Peyer's patch (tissue), 4 donors: ENCODE results near the gene PABPN1L. TPM values are rescaled to one million over a fixed set of nuclear protein-coding genes. Genes with fewer than 3 reads are reported as not detected.

Experiments used
- DNase-seq, 3 donors: peaks; one replicate each; pipeline ENCODE4 v3.0.0-alpha.2; 2017 to 2019
- H3K27ac ChIP-seq, 4 donors: fragments of 200-600 bp; sonication (generic); one replicate each; pipeline ENCODE4 v1.5.1; 2016 to 2019
- H3K27me3 ChIP-seq, 2 donors: fragments of 200-600 bp; sonication (generic); one replicate each; pipeline ENCODE4 v1.5.1; 2019
- H3K36me3 ChIP-seq, 3 donors: fragments of 200-600 bp; sonication (generic); one replicate each; pipeline ENCODE4 v1.5.1; 2016 to 2019
- H3K4me1 ChIP-seq, 4 donors: fragments of 200-600 bp; sonication (generic); one replicate each; pipeline ENCODE4 v1.5.1; 2016 to 2019
- H3K4me3 ChIP-seq, 4 donors: fragments of 200-600 bp; sonication (generic); 1 replicate in 3 of 4; 2 replicates in 1 of 4; pipeline ENCODE4 v1.5.1; 2016 to 2019; ENCODE audit warnings: mild to moderate bottlenecking in 1 of 4
- H3K9me3 ChIP-seq, 4 donors: fragments of 200-600 bp; sonication (generic); one replicate each; pipeline ENCODE4 v1.5.1; 2016 to 2019; ENCODE audit warnings: mild to moderate bottlenecking in 1 of 4
- POLR2A ChIP-seq, 2 donors: fragments of 450-650 bp; IDR thresholded peaks; one replicate each; pipeline ENCODE4 v1.5.1; 2017; ENCODE audit warnings: antibody characterized with exemption in 2 of 2, mild to moderate bottlenecking in 2 of 2, moderate library complexity in 2 of 2
- total RNA-seq, 4 donors: library from RNA; depleted of rRNA; stranded (reverse); fragments of >200 nt; gene quantifications; one replicate each; pipeline ENCODE4 v1.1.0, GENCODE V29; 2016
- TF ChIP-seq, protein P1 (sequence below), 6 experiments: fragments of 450-650 bp in 4 of 6; fragments of 200-600 bp in 2 of 6; sonication (generic) in 1 of 6; IDR thresholded peaks; one replicate each; pipeline ENCODE4 v1.5.1; 2017 to 2019; ENCODE audit warnings: antibody characterized with exemption in 6 of 6, mild to moderate bottlenecking in 3 of 6, moderate library complexity in 1 of 6

The PABPN1L gene, protein sequence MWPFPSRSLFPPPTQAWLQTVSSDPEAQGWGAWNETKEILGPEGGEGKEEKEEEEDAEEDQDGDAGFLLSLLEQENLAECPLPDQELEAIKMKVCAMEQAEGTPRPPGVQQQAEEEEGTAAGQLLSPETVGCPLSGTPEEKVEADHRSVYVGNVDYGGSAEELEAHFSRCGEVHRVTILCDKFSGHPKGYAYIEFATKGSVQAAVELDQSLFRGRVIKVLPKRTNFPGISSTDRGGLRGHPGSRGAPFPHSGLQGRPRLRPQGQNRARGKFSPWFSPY
- not detected for total RNA-seq

DNA sequence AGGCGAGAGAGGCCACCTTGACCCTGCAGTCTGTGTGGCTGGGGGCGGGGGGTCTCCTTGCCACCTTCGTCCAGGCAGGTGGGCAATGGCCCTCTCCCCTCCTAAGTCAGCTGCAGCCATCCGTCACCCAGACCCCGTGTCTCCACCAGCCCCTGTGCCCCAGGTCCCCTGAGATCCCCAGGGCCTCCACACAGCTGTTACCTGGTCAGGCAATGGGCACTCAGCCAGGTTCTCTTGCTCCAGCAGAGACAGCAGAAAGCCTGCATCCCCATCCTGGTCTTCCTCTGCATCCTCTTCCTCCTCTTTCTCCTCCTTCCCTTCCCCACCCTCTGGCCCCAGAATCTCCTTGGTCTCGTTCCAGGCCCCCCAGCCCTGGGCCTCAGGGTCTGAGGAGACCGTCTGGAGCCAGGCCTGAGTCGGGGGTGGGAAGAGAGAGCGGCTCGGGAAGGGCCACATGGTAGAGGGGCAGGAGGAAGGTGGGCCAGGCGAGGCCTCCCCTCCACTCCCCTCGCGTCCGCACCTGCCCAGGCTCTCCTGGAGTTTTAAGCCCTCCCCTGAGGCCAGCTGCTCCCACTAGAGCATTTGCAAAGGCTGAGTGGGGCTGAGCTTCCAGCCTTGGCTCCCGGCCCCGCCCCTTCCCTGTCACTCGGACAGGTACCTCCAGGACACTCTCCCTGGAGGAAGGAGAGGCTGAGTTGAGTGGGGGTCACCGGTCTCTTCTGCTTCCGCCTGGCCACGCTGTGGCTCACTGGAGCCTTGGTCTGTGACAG, at the start of gene PABPN1L:
Gene PABPN1L (minus strand): TSS at position 510 of the 770 bp plus-strand sequence. CDS start 54 bp downstream, at position 456.
- no peak for DNase-seq
- Histone ChIP-seq H3K27ac (no peak within 1 kb of the TSS), H3K36me3 (peaks cover 0 to 14% (median 0%) of the 10 kb centered on the region in 3 donors), H3K4me1 (peaks cover 0 to 5% (median 2%) of the 10 kb centered on the region in 4 donors), H3K4me3 (no peak within 1 kb of the TSS), H3K9me3 (no peaks in the 10 kb centered on the region), H3K27me3 (no peaks in the 10 kb centered on the region)
- TF ChIP-seq, protein P1, sequence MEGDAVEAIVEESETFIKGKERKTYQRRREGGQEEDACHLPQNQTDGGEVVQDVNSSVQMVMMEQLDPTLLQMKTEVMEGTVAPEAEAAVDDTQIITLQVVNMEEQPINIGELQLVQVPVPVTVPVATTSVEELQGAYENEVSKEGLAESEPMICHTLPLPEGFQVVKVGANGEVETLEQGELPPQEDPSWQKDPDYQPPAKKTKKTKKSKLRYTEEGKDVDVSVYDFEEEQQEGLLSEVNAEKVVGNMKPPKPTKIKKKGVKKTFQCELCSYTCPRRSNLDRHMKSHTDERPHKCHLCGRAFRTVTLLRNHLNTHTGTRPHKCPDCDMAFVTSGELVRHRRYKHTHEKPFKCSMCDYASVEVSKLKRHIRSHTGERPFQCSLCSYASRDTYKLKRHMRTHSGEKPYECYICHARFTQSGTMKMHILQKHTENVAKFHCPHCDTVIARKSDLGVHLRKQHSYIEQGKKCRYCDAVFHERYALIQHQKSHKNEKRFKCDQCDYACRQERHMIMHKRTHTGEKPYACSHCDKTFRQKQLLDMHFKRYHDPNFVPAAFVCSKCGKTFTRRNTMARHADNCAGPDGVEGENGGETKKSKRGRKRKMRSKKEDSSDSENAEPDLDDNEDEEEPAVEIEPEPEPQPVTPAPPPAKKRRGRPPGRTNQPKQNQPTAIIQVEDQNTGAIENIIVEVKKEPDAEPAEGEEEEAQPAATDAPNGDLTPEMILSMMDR (IDR thresholded peaks at IDR 0.05): no peak
- no peak for TF ChIP-seq POLR2A (IDR thresholded peaks at IDR 0.05)

DNA sequence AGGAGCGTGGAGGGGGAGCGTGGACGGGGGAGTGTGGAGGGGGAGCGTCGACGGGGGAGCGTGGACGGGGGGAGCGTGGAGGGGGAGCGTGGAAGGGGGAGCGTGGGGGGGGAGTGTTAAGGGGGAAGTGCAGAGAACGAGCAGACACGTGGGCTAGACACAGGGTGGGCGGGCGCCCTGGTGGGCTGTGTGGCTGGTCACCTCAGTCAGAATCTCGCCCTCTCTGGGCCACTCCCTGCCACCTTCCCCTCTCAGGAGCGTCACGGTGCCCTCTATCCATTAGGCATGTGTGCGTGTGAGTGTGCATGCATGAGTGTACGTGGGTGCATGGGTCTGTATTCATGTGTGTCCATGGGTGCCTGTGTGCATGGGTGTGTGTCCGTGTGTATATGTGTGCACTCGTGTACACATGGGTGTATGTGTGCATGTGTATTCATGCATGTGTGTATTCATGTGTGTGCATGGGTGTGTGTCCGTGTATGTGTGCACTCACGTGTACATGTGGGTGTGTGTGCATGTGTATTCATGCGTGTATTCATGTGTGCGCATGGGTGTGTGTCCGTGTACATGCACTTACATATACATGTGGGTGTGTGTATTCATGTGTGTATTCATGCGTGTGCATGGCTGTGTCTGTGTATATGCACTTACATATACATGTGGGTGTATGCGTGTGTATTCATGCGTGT, 49.3 kb upstream of the PABPN1L start:
- TF ChIP-seq, protein P1 (IDR thresholded peaks at IDR 0.05): no peak
- no peak for TF ChIP-seq POLR2A (IDR thresholded peaks at IDR 0.05)
- Histone ChIP-seq H3K4me1 (peaks cover 0 to 10% (median 5%) of the 10 kb centered on the region in 4 donors), H3K27ac (no peak overlapping the region), H3K36me3 (no peaks in the 10 kb centered on the region), H3K27me3 (no peaks in the 10 kb centered on the region), H3K9me3 (no peaks in the 10 kb centered on the region), H3K4me3 (no peak overlapping the region)
- no peak for DNase-seq

DNA sequence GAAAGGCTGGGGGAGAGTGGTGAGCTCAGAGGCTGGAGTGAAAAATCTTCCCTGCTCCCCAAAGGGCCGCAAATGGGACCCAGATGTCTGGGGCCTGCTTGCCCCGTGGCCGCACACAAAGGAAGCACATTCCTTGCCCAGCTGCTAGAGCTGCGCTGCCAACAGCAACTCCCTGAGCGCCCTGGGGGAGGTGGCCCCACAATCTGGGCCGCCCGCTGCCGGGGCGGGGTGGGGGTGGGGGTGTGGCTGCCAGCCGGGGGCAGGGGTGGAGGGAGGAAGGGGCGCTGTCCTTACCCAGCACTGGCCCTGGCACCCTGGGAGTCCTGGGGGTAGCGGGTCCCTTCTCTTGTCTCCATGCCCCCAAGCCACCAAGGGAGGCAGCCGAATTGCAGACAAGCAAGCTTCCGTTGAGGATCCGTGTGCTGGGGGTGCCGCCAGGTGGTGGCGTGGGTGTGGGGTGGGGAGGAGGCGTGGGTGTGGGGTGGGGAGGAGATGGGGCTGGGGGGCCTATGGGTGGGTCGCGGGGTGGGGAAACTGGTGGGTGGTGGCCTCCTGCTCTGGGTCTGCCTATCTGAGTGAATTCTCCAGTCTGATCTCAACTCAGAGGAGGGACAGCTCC, 48.4 kb upstream of the PABPN1L start:
- Histone ChIP-seq H3K4me1 (peaks cover 0 to 7% (median 1%) of the 10 kb centered on the region in 4 donors), H3K4me3 (no peak overlapping the region), H3K27ac (no peak overlapping the region), H3K36me3 (no peaks in the 10 kb centered on the region), H3K9me3 (no peaks in the 10 kb centered on the region), H3K27me3 (no peaks in the 10 kb centered on the region)
- TF ChIP-seq POLR2A (IDR thresholded peaks at IDR 0.05): no peak
- TF ChIP-seq, protein P1 (IDR thresholded peaks at IDR 0.05): no peak
- no peak for DNase-seq

DNA sequence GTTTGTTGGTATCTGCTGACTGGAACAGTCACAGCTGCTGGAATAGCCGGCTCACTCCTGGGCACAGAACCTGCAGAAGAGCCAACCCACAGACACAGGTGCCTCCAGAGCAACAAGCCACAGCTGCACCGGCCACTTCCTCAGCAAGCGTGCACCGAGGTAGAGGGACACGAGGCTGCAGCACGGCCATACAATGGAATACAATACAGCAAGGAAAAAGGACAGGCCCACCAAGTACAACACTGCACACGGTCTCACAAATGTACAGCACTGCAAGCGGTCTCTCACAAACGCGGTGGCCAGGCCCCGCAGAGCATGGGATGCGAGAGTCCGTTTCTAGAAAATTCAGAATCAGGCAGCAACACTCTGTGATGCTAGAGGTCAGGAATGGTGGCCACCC, 47.4 kb upstream of the PABPN1L start:
- Histone ChIP-seq H3K4me3 (no peak overlapping the region), H3K36me3 (no peaks in the 10 kb centered on the region), H3K27ac (no peak overlapping the region), H3K9me3 (no peaks in the 10 kb centered on the region), H3K4me1 (peaks cover 0 to 7% (median 1%) of the 10 kb centered on the region in 4 donors), H3K27me3 (no peaks in the 10 kb centered on the region)
- no peak for DNase-seq
- TF ChIP-seq, protein P1 (IDR thresholded peaks at IDR 0.05): no peak
- TF ChIP-seq POLR2A (IDR thresholded peaks at IDR 0.05): no peak

DNA sequence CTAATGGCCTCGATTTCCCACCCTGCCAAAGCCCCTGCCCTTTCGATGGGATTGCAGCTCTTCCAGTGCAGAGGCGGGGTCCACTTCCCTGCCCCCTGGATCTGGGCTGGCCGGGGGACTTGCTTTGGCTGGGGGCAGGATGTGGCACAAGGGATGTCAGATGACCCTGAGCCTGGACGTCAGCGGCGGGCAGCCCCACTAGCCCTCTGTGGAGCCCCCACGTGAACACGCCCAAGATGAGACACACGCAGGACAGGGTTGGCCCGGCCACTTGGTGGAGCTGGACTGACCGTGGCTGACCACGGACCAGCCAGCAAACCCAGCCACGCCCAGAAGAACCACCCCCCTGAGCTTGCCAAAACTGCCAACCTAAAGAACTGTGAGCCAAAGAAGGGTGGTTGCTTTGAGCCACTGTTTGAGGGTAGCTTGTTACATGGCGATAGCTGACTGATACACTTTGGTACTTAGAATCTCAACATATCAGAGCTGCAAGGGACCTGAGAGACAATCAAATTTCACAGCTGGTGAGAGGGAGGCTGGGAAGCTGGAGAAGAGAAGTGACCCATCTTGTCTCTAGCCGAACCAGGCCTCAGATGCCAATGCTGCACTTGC, 46.6 kb upstream of the PABPN1L start:
- TF ChIP-seq POLR2A (IDR thresholded peaks at IDR 0.05): no peak
- TF ChIP-seq, protein P1 (IDR thresholded peaks at IDR 0.05): no peak
- Histone ChIP-seq H3K27ac (no peak overlapping the region), H3K36me3 (no peaks in the 10 kb centered on the region), H3K27me3 (no peaks in the 10 kb centered on the region), H3K4me1 (peaks cover 0 to 7% (median 1%) of the 10 kb centered on the region in 4 donors), H3K9me3 (no peaks in the 10 kb centered on the region), H3K4me3 (no peak overlapping the region)
- no peak for DNase-seq
